HEK293 (cell line): ENCODE data around the gene IGLL1.

Source experiments
- KLF16 ChIP-seq: fragments of 450-650 bp; formaldehyde crosslinking; IDR thresholded peaks from 2 replicates; pipeline ENCODE4 v1.5.1; 2017; ENCODE audit warnings: missing biosample characterization, missing genetic modification characterization
- REPIN1 ChIP-seq: fragments of 450-650 bp; formaldehyde crosslinking; IDR thresholded peaks from 2 replicates; pipeline ENCODE4 v1.5.1; 2017; ENCODE audit warnings: missing biosample characterization, missing genetic modification characterization, low read depth
- ZFP3 ChIP-seq: fragments of 450-650 bp; formaldehyde crosslinking; IDR thresholded peaks from 2 replicates; pipeline ENCODE4 v1.5.1; 2016; ENCODE audit warnings: low read depth, missing biosample characterization, missing genetic modification characterization
- ZNF112 ChIP-seq: fragments of 450-650 bp; formaldehyde crosslinking; IDR thresholded peaks from 2 replicates; pipeline ENCODE4 v1.5.0; 2017; ENCODE audit warnings: missing biosample characterization, missing genetic modification characterization
- ZNF184 ChIP-seq: fragments of 450-650 bp; IDR thresholded peaks from 2 replicates; pipeline ENCODE4 v1.5.1; 2018; ENCODE audit warnings: missing biosample characterization, mild to moderate bottlenecking, missing genetic modification characterization
- ZNF211 ChIP-seq: fragments of 450-650 bp; formaldehyde crosslinking; IDR thresholded peaks from 2 replicates; pipeline ENCODE4 v1.5.1; 2016; ENCODE audit warnings: low read depth, missing biosample characterization, missing genetic modification characterization
- ZNF311 ChIP-seq: fragments of 450-650 bp; formaldehyde crosslinking; IDR thresholded peaks from 2 replicates; pipeline ENCODE4 v1.5.1; 2017; ENCODE audit warnings: missing biosample characterization, missing genetic modification characterization, borderline replicate concordance
- ZNF350 ChIP-seq: fragments of 450-650 bp; formaldehyde crosslinking; IDR thresholded peaks from 2 replicates; pipeline ENCODE4 v1.5.0; 2017; ENCODE audit warnings: missing biosample characterization, mild to moderate bottlenecking, missing genetic modification characterization
- ZNF510 ChIP-seq: fragments of 450-650 bp; formaldehyde crosslinking; IDR thresholded peaks from 2 replicates; pipeline ENCODE4 v1.5.1; 2018; ENCODE audit warnings: mild to moderate bottlenecking, missing genetic modification characterization, missing biosample characterization; ENCODE audit not compliant: insufficient replicate concordance
- ZNF610 ChIP-seq: fragments of 450-650 bp; formaldehyde crosslinking; IDR thresholded peaks from 2 replicates; pipeline ENCODE4 v1.5.1; 2016; ENCODE audit warnings: missing biosample characterization, missing genetic modification characterization, borderline replicate concordance
- ZNF623 ChIP-seq: fragments of 450-650 bp; formaldehyde crosslinking; IDR thresholded peaks from 2 replicates; pipeline ENCODE4 v1.5.1; 2016; ENCODE audit warnings: missing biosample characterization, missing genetic modification characterization
- ZNF785 ChIP-seq: fragments of 450-650 bp; formaldehyde crosslinking; IDR thresholded peaks from 2 replicates; pipeline ENCODE4 v1.5.1; 2016; ENCODE audit warnings: missing biosample characterization, missing genetic modification characterization
- TF ChIP-seq, protein P1 (sequence below): fragments of 450-650 bp; formaldehyde crosslinking; IDR thresholded peaks from 2 replicates; pipeline ENCODE4 v1.5.1; 2016; ENCODE audit warnings: missing biosample characterization, missing genetic modification characterization
- TF ChIP-seq, protein P2 (sequence below): fragments of 450-650 bp; formaldehyde crosslinking; IDR thresholded peaks from 2 replicates; pipeline ENCODE4 v1.5.1; 2016; ENCODE audit warnings: missing biosample characterization, missing genetic modification characterization

DNA sequence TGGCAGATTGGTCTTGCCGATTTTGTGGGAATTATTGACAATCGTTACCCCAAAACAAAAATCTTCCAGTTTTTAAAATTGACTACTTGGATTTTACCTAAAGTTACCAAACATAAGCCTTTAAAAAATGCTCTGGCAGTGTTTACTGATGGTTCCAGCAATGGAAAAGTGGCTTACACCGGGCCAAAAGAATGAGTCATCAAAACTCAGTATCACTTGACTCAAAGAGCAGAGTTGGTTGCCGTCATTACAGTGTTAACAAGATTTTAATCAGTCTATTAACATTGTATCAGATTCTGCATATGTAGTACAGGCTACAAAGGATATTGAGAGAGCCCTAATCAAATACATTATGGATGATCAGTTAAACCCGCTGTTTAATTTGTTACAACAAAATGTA lies 37.2 kb downstream of the IGLL1 start:
- TF ChIP-seq, protein P1, sequence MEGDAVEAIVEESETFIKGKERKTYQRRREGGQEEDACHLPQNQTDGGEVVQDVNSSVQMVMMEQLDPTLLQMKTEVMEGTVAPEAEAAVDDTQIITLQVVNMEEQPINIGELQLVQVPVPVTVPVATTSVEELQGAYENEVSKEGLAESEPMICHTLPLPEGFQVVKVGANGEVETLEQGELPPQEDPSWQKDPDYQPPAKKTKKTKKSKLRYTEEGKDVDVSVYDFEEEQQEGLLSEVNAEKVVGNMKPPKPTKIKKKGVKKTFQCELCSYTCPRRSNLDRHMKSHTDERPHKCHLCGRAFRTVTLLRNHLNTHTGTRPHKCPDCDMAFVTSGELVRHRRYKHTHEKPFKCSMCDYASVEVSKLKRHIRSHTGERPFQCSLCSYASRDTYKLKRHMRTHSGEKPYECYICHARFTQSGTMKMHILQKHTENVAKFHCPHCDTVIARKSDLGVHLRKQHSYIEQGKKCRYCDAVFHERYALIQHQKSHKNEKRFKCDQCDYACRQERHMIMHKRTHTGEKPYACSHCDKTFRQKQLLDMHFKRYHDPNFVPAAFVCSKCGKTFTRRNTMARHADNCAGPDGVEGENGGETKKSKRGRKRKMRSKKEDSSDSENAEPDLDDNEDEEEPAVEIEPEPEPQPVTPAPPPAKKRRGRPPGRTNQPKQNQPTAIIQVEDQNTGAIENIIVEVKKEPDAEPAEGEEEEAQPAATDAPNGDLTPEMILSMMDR = no peak
- TF ChIP-seq ZNF623 (tag by site-specific recombination) (no peak), ZNF510 (no peak), ZNF350 (no peak), ZNF311 (tag by site-specific recombination) (no peak), KLF16 (tag by site-specific recombination) (no peak), ZNF184 (no peak), ZNF610 (tag by site-specific recombination) (no peak), ZFP3 (no peak), REPIN1 (tag by site-specific recombination) (no peak), ZNF785 (tag by site-specific recombination) (no peak), ZNF211 (tag by site-specific recombination) (no peak), ZNF112 (tag by site-specific recombination) (no peak)
- TF ChIP-seq, protein P2, sequence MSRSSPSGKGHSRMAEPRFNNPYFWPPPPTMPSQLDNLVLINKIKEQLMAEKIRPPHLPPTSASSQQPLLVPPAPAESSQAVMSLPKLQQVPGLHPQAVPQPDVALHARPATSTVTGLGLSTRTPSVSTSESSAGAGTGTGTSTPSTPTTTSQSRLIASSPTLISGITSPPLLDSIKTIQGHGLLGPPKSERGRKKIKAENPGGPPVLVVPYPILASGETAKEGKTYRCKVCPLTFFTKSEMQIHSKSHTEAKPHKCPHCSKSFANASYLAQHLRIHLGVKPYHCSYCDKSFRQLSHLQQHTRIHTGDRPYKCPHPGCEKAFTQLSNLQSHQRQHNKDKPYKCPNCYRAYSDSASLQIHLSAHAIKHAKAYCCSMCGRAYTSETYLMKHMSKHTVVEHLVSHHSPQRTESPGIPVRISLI = no peak
